H1 (cell line): ENCODE measurements around the gene FITM1. TPM values are rescaled to one million over a fixed set of nuclear protein-coding genes. Genes with fewer than 3 reads are reported as not detected.

Experiments used
- CTCF ChIA-PET: fragments of 300-600 bp; sonication (Branson Sonifier 250); formaldehyde crosslinking; loops from one replicate; lab custom pipeline; 2021; ENCODE audit not compliant: partially characterized antibody; lab: Charles Lee
- POLR2A ChIA-PET: fragments of 300-600 bp; sonication (Branson Sonifier 250); formaldehyde crosslinking; loops from one replicate; lab custom pipeline; 2021; ENCODE audit warnings: inconsistent platforms; ENCODE audit not compliant: partially characterized antibody; lab: Charles Lee
- DNase-seq, 2 experiments: peaks; one replicate each; pipeline versions ENCODE4 v3.0.0 to v3.0.0-alpha.2; 2010 to 2022; ENCODE audit warnings: low spot score in 2 of 2, low read depth in 1 of 2, mixed read lengths in 1 of 2
- FAIRE-seq: peaks from 2 replicates; lab custom pipeline; 2011; peaks lifted over from hg19 to GRCh38; lab: Jason Lieb, UNC
- H2AFZ ChIP-seq: 2 replicates; pipeline ENCODE4 v1.8.1; 2012; ENCODE audit warnings: low read length, inconsistent platforms
- H2AK5ac ChIP-seq: 2 replicates; pipeline ENCODE4 v1.6.1; 2013; ENCODE audit warnings: low read depth, low read length
- H2BK120ac ChIP-seq: replicated peaks from 2 replicates; pipeline ENCODE3; 2013; ENCODE audit warnings: low read depth, low read length, inconsistent platforms
- H2BK12ac ChIP-seq: 2 replicates; pipeline ENCODE4 v1.6.1; 2013; ENCODE audit warnings: low read depth, low read length
- H2BK15ac ChIP-seq: 2 replicates; pipeline ENCODE4 v1.6.1; 2013; ENCODE audit warnings: low read length
- H2BK20ac ChIP-seq: 2 replicates; pipeline ENCODE4 v1.6.1; 2013; ENCODE audit warnings: low read length
- H2BK5ac ChIP-seq: 2 replicates; pipeline ENCODE4 v1.6.1; 2013; ENCODE audit warnings: low read depth, low read length
- H3K14ac ChIP-seq: 2 replicates; pipeline ENCODE4 v1.6.1; 2013; ENCODE audit warnings: inconsistent platforms; ENCODE audit not compliant: insufficient read length
- H3K18ac ChIP-seq: 2 replicates; pipeline ENCODE4 v1.6.1; 2013; ENCODE audit warnings: low read length; ENCODE audit errors: extremely low read depth
- H3K23ac ChIP-seq: 2 replicates; pipeline ENCODE4 v1.6.1; 2013; ENCODE audit warnings: inconsistent platforms; ENCODE audit not compliant: insufficient read length
- H3K23me2 ChIP-seq: 2 replicates; pipeline ENCODE4 v1.6.1; 2013; ENCODE audit warnings: low read depth, low read length
- H3K27ac ChIP-seq: 2 replicates; pipeline ENCODE4 v1.6.1; 2011; ENCODE audit warnings: low read depth, low read length, inconsistent platforms
- H3K27me3 ChIP-seq, 4 experiments: replicated peaks in 1 of 4; 1 replicate in 1 of 4; 2 replicates in 3 of 4; pipeline versions ENCODE4 v1.6.1 to v1.8.1; 2011 to 2013; ENCODE audit warnings: low read length in 3 of 4, mild to moderate bottlenecking in 3 of 4, inconsistent platforms in 2 of 4, mixed read lengths in 2 of 4, moderate library complexity in 1 of 4; ENCODE audit not compliant: control insufficient read depth in 3 of 4, insufficient read depth in 3 of 4; ENCODE audit errors: extremely low read depth in 1 of 4
- H3K36me3 ChIP-seq, 4 experiments: 2 replicates each; pipeline versions ENCODE4 v1.6.1 to v1.8.1; 2011 to 2013; ENCODE audit warnings: mild to moderate bottlenecking in 4 of 4, low read length in 3 of 4, moderate library complexity in 2 of 4, control low read depth in 1 of 4, inconsistent platforms in 1 of 4; ENCODE audit not compliant: insufficient read depth in 4 of 4, control insufficient read depth in 2 of 4
- H3K4ac ChIP-seq: replicated peaks from 2 replicates; pipeline ENCODE3; 2013; ENCODE audit warnings: low read length, low read depth, mixed read lengths, inconsistent platforms; ENCODE audit not compliant: insufficient read length
- H3K4me1 ChIP-seq, 4 experiments: replicated peaks in 1 of 4; 1 replicate in 1 of 4; 2 replicates in 3 of 4; pipeline versions ENCODE4 v1.6.1 to v1.8.1; 2011 to 2013; ENCODE audit warnings: low read length in 3 of 4, inconsistent platforms in 2 of 4, mixed read lengths in 1 of 4; ENCODE audit not compliant: insufficient read depth in 4 of 4, control insufficient read depth in 3 of 4
- H3K4me2 ChIP-seq, 2 experiments: 2 replicates each; pipeline versions ENCODE4 v1.6.1 to v1.8.1; 2011 to 2013; ENCODE audit warnings: low read depth in 2 of 2, low read length in 2 of 2, control low read depth in 1 of 2, inconsistent platforms in 1 of 2, mild to moderate bottlenecking in 1 of 2; ENCODE audit not compliant: insufficient read depth in 1 of 2
- H3K4me3 ChIP-seq, 4 experiments: fragments of 200-600, 300-600 bp in 1 of 4; sonication (generic), shearing (Covaris generic), sonication (Bioruptor Twin) in 1 of 4; 2 replicates each; pipeline versions ENCODE4 v1.5.1 to v1.8.1; 2011 to 2016; ENCODE audit warnings: low read length in 4 of 4, low read depth in 3 of 4, control low read depth in 2 of 4, inconsistent platforms in 2 of 4, mild to moderate bottlenecking in 2 of 4, mixed read lengths in 1 of 4, moderate library complexity in 1 of 4; ENCODE audit not compliant: insufficient read depth in 2 of 4; ENCODE audit errors: extremely low read depth in 1 of 4
- H3K56ac ChIP-seq: replicated peaks from 2 replicates; pipeline ENCODE3; 2013; ENCODE audit warnings: low read depth, mild to moderate bottlenecking, mixed read lengths, low read length, inconsistent platforms; ENCODE audit not compliant: insufficient read length
- H3K79me1 ChIP-seq: 2 replicates; pipeline ENCODE4 v1.6.1; 2013; ENCODE audit warnings: low read depth, low read length, control low read depth
- H3K79me2 ChIP-seq, 2 experiments: 2 replicates each; pipeline versions ENCODE4 v1.6.1 to v1.8.1; 2012 to 2013; ENCODE audit warnings: low read length in 2 of 2, mild to moderate bottlenecking in 2 of 2, inconsistent platforms in 1 of 2; ENCODE audit not compliant: insufficient read depth in 2 of 2, control insufficient read depth in 1 of 2
- H3K9ac ChIP-seq, 4 experiments: replicated peaks in 1 of 4; 1 replicate in 1 of 4; 2 replicates in 3 of 4; pipeline versions ENCODE4 v1.6.1 to v1.8.1; 2011 to 2013; ENCODE audit warnings: low read depth in 3 of 4, low read length in 3 of 4, control low read depth in 2 of 4, mild to moderate bottlenecking in 2 of 4, moderate library complexity in 2 of 4, inconsistent platforms in 1 of 4; ENCODE audit errors: extremely low read depth in 1 of 4
- H3K9me3 ChIP-seq, 2 experiments: 2 replicates each; pipeline versions ENCODE4 v1.6.1 to v1.8.1; 2012 to 2013; ENCODE audit warnings: mild to moderate bottlenecking in 2 of 2, moderate library complexity in 2 of 2, control low read depth in 1 of 2, inconsistent platforms in 1 of 2, low read depth in 1 of 2, low read length in 1 of 2, mixed read lengths in 1 of 2; ENCODE audit not compliant: insufficient read depth in 2 of 2
- H4K20me1 ChIP-seq, 2 experiments: replicated peaks in 1 of 2; 2 replicates each; pipeline versions ENCODE3 to v1.8.1; 2011 to 2013; ENCODE audit warnings: inconsistent platforms in 2 of 2, low read length in 2 of 2, mild to moderate bottlenecking in 1 of 2; ENCODE audit not compliant: insufficient read depth in 2 of 2, control insufficient read depth in 1 of 2
- H4K5ac ChIP-seq: 2 replicates; pipeline ENCODE4 v1.6.1; 2013; ENCODE audit warnings: low read length, low read depth, mixed read lengths, inconsistent platforms; ENCODE audit not compliant: insufficient read length
- H4K8ac ChIP-seq: 2 replicates; pipeline ENCODE4 v1.8.0; 2013; ENCODE audit warnings: mild to moderate bottlenecking, moderate library complexity, low read length, inconsistent platforms; ENCODE audit not compliant: insufficient read depth; ENCODE audit errors: extremely low read depth
- H4K91ac ChIP-seq: replicated peaks from 2 replicates; pipeline ENCODE3; 2013; ENCODE audit warnings: low read length, mixed read lengths, inconsistent platforms; ENCODE audit not compliant: insufficient read length
- CBX5 ChIP-seq: fragments of 300-800, 300-1000 bp; sonication (generic); IDR thresholded peaks from 2 replicates; pipeline ENCODE4 v1.7.1; 2016; ENCODE audit warnings: antibody characterized with exemption, low read length, low read depth
- CBX8 ChIP-seq: fragments of 300-800, 300-1000 bp; sonication (generic); IDR thresholded peaks from 2 replicates; pipeline ENCODE4 v1.7.1; 2016; ENCODE audit warnings: low read depth, low read length, borderline replicate concordance
- CHD2 ChIP-seq: IDR thresholded peaks from 2 replicates; pipeline ENCODE4 v1.6.1; 2012; ENCODE audit warnings: low read length, improper control_type of control experiment
- GTF2F1 ChIP-seq: IDR thresholded peaks from 2 replicates; pipeline ENCODE4 v1.6.1; 2012; ENCODE audit warnings: low read depth, low read length, improper control_type of control experiment, borderline replicate concordance
- NRF1 ChIP-seq: IDR thresholded peaks from 2 replicates; pipeline ENCODE4 v1.6.1; 2011; ENCODE audit warnings: mild to moderate bottlenecking, low read depth, low read length, improper control_type of control experiment
- POLR2A ChIP-seq, 2 experiments: IDR thresholded peaks; 1 replicate in 1 of 2; 2 replicates in 1 of 2; pipeline ENCODE4 v1.6.1; 2011; ENCODE audit warnings: low read depth in 2 of 2, low read length in 2 of 2, mild to moderate bottlenecking in 2 of 2; ENCODE audit errors: control extremely low read depth in 1 of 2
- POU5F1 ChIP-seq: IDR thresholded peaks from 2 replicates; pipeline ENCODE4 v1.6.1; 2011; ENCODE audit warnings: low read depth, mild to moderate bottlenecking, low read length, moderate library complexity
- SIRT6 ChIP-seq: IDR thresholded peaks from one replicate; pipeline ENCODE4 v1.7.1; 2012; ENCODE audit warnings: low read length, inconsistent platforms
- SRF ChIP-seq: IDR thresholded peaks from 2 replicates; pipeline ENCODE4 v1.6.1; 2011; ENCODE audit warnings: mild to moderate bottlenecking, low read depth, low read length, moderate library complexity
- TAF1 ChIP-seq: IDR thresholded peaks from 2 replicates; pipeline ENCODE4 v1.6.1; 2011; ENCODE audit warnings: mild to moderate bottlenecking, low read depth, low read length
- TAF7 ChIP-seq: optimal IDR thresholded peaks from 2 replicates; pipeline ENCODE3; 2011; ENCODE audit warnings: low read depth, mild to moderate bottlenecking, inconsistent platforms, low read length, moderate library complexity, borderline replicate concordance
- WGBS, 2 experiments: shearing (Covaris generic) in 1 of 2; methylation state at CpG; one replicate each; pipeline versions ENCODE4 v1.1.6 to v1.1.7; 2013 to 2015; ENCODE audit warnings: low lambda C conversion rate in 2 of 2, mixed read lengths in 2 of 2, inconsistent platforms in 1 of 2, low coverage in 1 of 2, missing lambda C conversion rate in 1 of 2; ENCODE audit not compliant: insufficient replicate concordance in 2 of 2, insufficient coverage in 1 of 2, insufficient read length in 1 of 2; ENCODE audit errors: extremely low coverage in 1 of 2, missing lambda C conversion rate in 1 of 2; 5-methylcytosine and 5-hydroxymethylcytosine counted together
- polyA plus RNA-seq, 7 experiments: library from polyadenylated mRNA; depleted of rRNA in 3 of 7; stranded (reverse) in 5 of 7; unstranded in 2 of 7; fragments of >200 nt in 5 of 7; fragments of 200-250 nt in 2 of 7; gene quantifications; 1 replicate in 5 of 7; 2 replicates in 1 of 7; 4 replicates in 1 of 7; pipeline versions ENCODE4 v1.2.1 to v1.2.3, GENCODE V29; 2011 to 2013; ENCODE audit warnings: missing spikeins in 2 of 7, mixed read lengths in 2 of 7
- total RNA-seq: library from RNA; stranded (reverse); fragmentation: NEBNext Ultra II Directional; extraction: Animal tissue kit (Norgen Biotek cat#: 25700); gene quantifications from 2 replicates; pipeline ENCODE4 v1.2.1, GENCODE V29; 2021

Gene FITM1
- total and polyA plus RNA-seq, 2 of the 8 experiments (the other 6 are each of a cell fraction or from before 2014, with no cell fraction given) = 0.53 to 0.76 TPM

GRCh38 chr14:24177891-24178290 lies 47.4 kb downstream of the FITM1 start:
- H3K36me3 ChIP-seq = peaks cover 14 to 42% (median 37%) of the 10 kb centered on the region in 4 experiments

More at GRCh38 chr14:24177891-24178290, 47.4 kb downstream of the FITM1 start:
- Histone ChIP-seq H4K20me1 (peaks cover 2 to 15% of the 10 kb centered on the region in 2 experiments), H3K18ac (no peak overlapping the region), H3K27ac (no peak overlapping the region), H2BK120ac (no peak overlapping the region), H3K4me3 (no peak overlapping the region), H3K9me3 (no peaks in the 10 kb centered on the region), H4K5ac (no peak overlapping the region), H3K79me2 (no peaks in the 10 kb centered on the region), H3K4me2 (no peak overlapping the region), H4K91ac (no peak overlapping the region), H2AFZ (no peak overlapping the region), H2BK5ac (no peak overlapping the region), H3K14ac (no peak overlapping the region), H3K23me2 (no peaks in the 10 kb centered on the region), H3K79me1 (0 out of 2 replicates have a peak, but pooled peaks cover 2% of the 10 kb centered on the region), H3K4ac (no peak overlapping the region), H2BK20ac (no peak overlapping the region), H3K9ac (no peak overlapping the region), H2AK5ac (no peak overlapping the region), H2BK12ac (no peak overlapping the region), H2BK15ac (no peak overlapping the region), H3K56ac (no peak overlapping the region), H4K8ac (peak overlapping the region; percentile 39; the same call in 1 of the 2 replicates), H3K23ac (no peak overlapping the region), H3K27me3 (no peaks in the 10 kb centered on the region), H3K4me1 (peaks cover 0 to 2% (median 1%) of the 10 kb centered on the region in 4 experiments; a peak in 4 of 7 replicates)
- no peak for FAIRE-seq
- ChIA-PET CTCF (interaction anchor here (0.9 to 1.1 kb wide), 2 partner anchors 16 to 125 kb away, joined by 3 to 4 read pairs; partner anchors contain the start of gene IRF9), POLR2A (interaction anchor here (0.6 to 10.7 kb wide), 15 partner anchors 9 to 575 kb away, joined by 3 to 158 read pairs (median 4); partner anchors contain the start of genes IPO4, IRF9 and PSME2)
- no peak for TF ChIP-seq SIRT6
- no peak for TF ChIP-seq POLR2A (IDR thresholded peaks at IDR 0.05; ENCODE audit: control extremely low read depth in 1 of 2, low read depth in 2 of 2, low read length in 2 of 2)
- no peak for TF ChIP-seq CBX8
- TF ChIP-seq SRF = no peak
- no peak for TF ChIP-seq GTF2F1
- no peak for TF ChIP-seq NRF1
- no peak for TF ChIP-seq POU5F1
- TF ChIP-seq CBX5 = no peak
- TF ChIP-seq CHD2 = no peak
- no peak for TF ChIP-seq TAF1
- TF ChIP-seq TAF7 = no peak
- WGBS, 2 experiments = 96% methylated on average over 11 of the region's 14 CpGs; no CpG with 5 or more reads in 1 of the 2 experiments
- no peak for DNase-seq
